HK-2 (cell line): Measurements from ENCODE around the gene KDSR.
"Not testable (repeated sequence)": the region's sequence is repeated elsewhere in the genome, so short reads cannot be mapped to it uniquely, and the experiment has no call there.

Experiments used
- DNase-seq: peaks from one replicate; pipeline ENCODE4 v3.0.0-alpha.2; 2018; ENCODE audit not compliant: unreplicated experiment

KDSR gene

GRCh38 chr18:63366213-63367052, 573 bp downstream of the KDSR start:
- DNase-seq, result peak; percentile 70

- no peak for DNase-seq
Measured at GRCh38 chr18:63365876-63366212, 1.2 kb downstream of the KDSR start.

DNA sequence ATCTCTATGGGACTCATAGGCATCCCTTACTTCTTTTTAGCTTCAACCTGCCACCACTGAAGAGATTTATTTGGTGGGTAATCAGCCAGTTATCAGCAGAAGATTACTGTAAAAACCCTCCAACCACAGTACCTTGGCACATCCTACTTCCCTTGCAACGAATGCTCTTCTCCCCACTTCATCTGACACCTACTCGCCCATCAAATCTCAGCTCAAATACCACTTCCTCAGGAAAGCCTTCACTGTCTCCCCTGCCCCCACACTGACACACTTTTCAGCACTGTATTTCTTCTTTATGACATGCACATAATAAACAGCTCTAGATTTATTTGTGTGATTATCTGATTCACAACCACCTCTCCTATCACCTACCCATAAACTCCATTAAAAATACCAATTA, 3.1 kb downstream of the KDSR start:
- DNase-seq, result no peak

DNA sequence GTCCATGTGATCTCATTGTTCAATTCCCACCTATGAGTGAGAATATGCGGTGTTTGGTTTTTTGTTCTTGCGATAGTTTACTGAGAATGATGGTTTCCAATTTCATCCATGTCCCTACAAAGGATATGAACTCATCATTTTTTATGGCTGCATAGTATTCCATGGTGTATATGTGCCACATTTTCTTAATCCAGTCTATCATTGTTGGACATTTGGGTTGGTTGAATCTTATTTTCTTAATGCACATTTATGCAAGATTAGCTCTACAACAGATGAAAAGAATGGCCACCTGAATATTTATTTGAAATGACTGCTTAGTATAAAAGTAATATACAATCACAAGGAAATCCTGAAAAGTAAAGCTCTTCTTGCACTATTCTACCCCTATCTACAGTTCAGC, 3.6 kb downstream of the KDSR start:
- not testable (repeated sequence) for DNase-seq

DNA sequence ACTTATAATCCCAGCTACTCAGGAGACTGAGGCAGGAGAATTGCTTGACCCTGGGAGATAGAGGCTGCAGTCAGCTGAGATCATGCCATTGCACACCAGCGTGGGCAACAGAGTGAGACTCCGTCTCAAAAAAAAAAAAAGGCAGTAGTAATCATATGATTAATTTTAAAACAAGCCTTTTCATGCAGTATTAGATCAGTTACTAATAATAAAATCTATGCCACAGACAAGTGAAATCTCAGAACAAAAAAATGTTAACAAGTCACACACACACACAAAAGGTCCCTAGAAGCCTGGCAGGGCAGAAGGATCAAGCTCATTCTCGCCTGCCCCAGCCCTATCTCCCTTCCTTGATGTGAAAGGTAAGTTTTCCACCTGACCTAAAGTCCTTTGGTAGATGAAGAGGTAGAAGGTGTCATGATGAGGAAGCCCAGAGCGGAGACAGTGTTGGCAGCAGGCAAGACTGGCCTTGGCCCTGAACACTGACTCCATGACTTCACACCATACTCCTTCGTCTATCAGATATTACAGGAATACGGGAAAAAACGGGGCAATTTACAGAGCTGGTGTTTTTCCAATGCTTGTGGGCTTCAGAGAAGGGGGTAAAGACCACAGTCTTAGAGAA, 10.6 kb downstream of the KDSR start:
- no peak for DNase-seq

DNA sequence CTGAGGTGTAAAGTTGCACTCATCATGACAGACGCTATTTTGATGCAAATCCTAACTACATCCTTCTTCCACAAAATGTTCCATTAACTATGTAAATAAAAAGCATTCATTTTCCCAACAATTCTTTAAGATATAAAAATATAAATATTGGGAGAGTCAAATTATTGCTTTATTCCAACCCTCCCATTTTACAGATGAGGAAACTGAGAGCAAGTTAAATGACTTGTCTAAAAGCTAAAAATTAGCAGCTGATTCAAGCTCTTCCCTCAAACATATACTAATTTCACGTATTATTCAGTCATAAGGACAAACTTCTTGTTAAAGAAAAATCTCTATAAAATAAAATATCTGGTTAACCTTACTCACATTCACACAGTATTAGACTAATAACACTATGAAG, 16.8 kb downstream of the KDSR start:
- DNase-seq, result no peak

- no peak for DNase-seq
Measured at GRCh38 chr18:63348508-63349136, 18.4 kb downstream of the KDSR start.

GRCh38 chr18:63346480-63347183, 20.4 kb downstream of the KDSR start:
- no peak for DNase-seq

- no peak for DNase-seq
Measured at GRCh38 chr18:63346031-63346430, 21.0 kb downstream of the KDSR start.

GRCh38 chr18:63344918-63345317, 22.1 kb downstream of the KDSR start:
- DNase-seq, result no peak

- DNase-seq, result no peak
Measured at GRCh38 chr18:63344263-63344662, 22.7 kb downstream of the KDSR start.

- no peak for DNase-seq
Measured at GRCh38 chr18:63342206-63342605, 24.8 kb downstream of the KDSR start.

DNA sequence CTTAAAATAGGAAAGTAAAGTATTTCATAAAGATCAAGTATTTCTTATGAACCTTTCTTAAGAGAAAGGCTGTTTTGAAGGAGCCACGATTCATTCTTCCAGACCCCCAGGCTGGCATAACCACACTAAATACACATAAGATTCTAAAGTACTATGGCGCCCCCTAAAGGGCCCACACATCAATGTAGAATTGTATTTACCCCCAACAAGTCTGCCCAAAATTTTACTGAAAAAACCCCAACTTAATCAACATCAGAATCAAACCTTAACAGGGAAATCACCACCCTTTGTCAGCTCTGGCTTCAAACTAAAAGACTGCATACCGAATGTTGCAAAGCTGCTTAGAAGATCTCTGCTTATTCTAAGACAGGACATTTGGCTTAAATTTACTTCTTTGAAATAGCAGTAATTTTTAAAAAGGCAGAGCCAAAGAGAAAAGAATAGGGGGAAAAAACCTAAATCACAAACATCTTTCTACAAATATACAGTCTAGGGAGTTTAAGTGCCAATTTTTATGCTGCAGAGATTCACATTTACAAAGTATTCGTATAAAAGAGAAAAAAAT, 27.0 kb downstream of the KDSR start:
- DNase-seq, result peak; percentile 9

DNA sequence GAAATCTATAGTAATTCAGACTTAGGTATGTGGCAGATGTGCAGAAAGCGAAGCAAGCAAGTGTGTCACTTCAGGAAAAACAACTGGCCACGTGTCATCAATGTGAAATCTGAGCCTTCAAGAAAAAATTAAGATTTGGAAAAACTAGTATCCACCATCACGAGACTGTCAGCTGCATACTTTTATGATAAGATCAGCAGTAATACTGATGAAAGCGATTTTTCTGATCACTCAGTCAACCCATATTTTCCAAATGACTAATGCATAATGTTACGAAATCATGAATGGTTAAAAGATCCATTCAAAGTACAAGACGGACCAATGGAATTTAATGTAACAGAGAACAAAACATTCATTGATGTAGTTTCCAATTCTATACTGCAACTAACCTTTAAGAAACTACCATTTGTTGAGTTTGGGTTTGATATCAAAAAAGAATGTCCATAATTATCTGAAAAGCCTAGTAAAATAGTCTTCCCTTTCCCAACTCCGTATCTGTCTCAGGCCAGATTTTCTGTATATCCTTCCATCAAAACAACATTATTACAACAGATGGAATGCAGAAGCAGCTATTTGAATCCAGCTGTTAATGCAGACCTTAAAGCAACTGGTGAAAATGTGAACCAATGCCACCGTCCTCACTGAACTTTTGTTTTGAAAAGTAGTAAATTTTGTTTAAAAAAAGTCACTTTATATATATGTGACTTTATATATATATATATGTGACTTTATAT, 30.5 kb downstream of the KDSR start:
- DNase-seq, result no peak

- DNase-seq, result no peak
Measured at GRCh38 chr18:63331105-63331504, 35.9 kb downstream of the KDSR start.

GRCh38 chr18:63329431-63330145, 37.4 kb downstream of the KDSR start:
- DNase-seq, result no peak

- no peak for DNase-seq
Measured at GRCh38 chr18:63326011-63326410, 41.0 kb downstream of the KDSR start.

GRCh38 chr18:63325086-63325686, 41.8 kb downstream of the KDSR start:
- no peak for DNase-seq

GRCh38 chr18:63322908-63323634, 43.9 kb downstream of the KDSR start:
- no peak for DNase-seq

- DNase-seq, result no peak
Measured at GRCh38 chr18:63322206-63322605, 44.8 kb downstream of the KDSR start.
